Right lobe of liver (tissue), 6 donors: ENCODE results near the gene RAB37. TPM values are rescaled to one million over a fixed set of nuclear protein-coding genes. Genes with fewer than 3 reads are reported as not detected.

Source experiments
- ATAC-seq, 4 donors: fragments of 200-7000 bp; cut with Tn5 transposase; one replicate each; pipeline ENCODE4 v1.9.1; 2020; ENCODE audit warnings: mild to moderate bottlenecking in 4 of 4, moderate library complexity in 4 of 4
- DNase-seq, 3 donors: peaks; one replicate each; pipeline ENCODE4 v3.0.0-alpha.2; 2020
- H3K27ac ChIP-seq, 3 donors: fragments of 200-600 bp; one replicate each; pipeline ENCODE4 v1.8.0; 2022
- H3K27me3 ChIP-seq, 2 donors: fragments of 200-600 bp; one replicate each; pipeline ENCODE4 v1.8.0; 2022
- H3K36me3 ChIP-seq, 4 donors: fragments of 200-600 bp; sonication (generic) in 1 of 4; one replicate each; pipeline versions ENCODE4 v1.5.1 to v1.8.0; 2017 to 2022; ENCODE audit warnings: control low read depth in 1 of 4
- H3K4me1 ChIP-seq, 4 donors: fragments of 200-600 bp; sonication (generic) in 1 of 4; one replicate each; pipeline versions ENCODE4 v1.5.1 to v1.8.0; 2017 to 2022; ENCODE audit warnings: control low read depth in 1 of 4
- H3K4me3 ChIP-seq, 3 donors: fragments of 200-600 bp; one replicate each; pipeline ENCODE4 v1.8.0; 2022
- H3K9me3 ChIP-seq, 4 donors: fragments of 200-600 bp; sonication (generic) in 1 of 4; one replicate each; pipeline versions ENCODE4 v1.5.1 to v1.8.0; 2017 to 2022; ENCODE audit warnings: control low read depth in 1 of 4
- POLR2A ChIP-seq: fragments of 450-650 bp; IDR thresholded peaks from one replicate; pipeline ENCODE4 v1.6.1; 2017; ENCODE audit warnings: antibody characterized with exemption, mild to moderate bottlenecking
- WGBS: methylation state at CpG from one replicate; pipeline ENCODE4 v1.1.6; 2018; ENCODE audit warnings: low coverage, low lambda C conversion rate; ENCODE audit not compliant: insufficient coverage; ENCODE audit errors: missing lambda C conversion rate; 5-methylcytosine and 5-hydroxymethylcytosine counted together
- intact Hi-C, 2 donors: fragments of 100-400 bp; cut with DNase I; formaldehyde crosslinking; loops; one replicate each; pipeline versions ENCODE4 v1.11.2 to v1.14.1; 2022
- total RNA-seq, 6 experiments: library from RNA; depleted of rRNA in 2 of 6; stranded (reverse); fragments of >200 nt in 2 of 6; fragmentation: NEBNext Ultra II Directional in 3 of 6; extraction: Animal tissue kit (Norgen Biotek cat#: 25700) in 3 of 6; gene quantifications; one replicate each; pipeline versions ENCODE4 v1.1.0 to v1.2.4, GENCODE V29; 2016 to 2023
- TF ChIP-seq, protein P1 (sequence below), 4 donors: fragments of 200-600 bp in 3 of 4; fragments of 450-650 bp in 1 of 4; IDR thresholded peaks; one replicate each; pipeline versions ENCODE4 v1.5.1 to v1.8.0; 2016 to 2022; ENCODE audit warnings: antibody characterized with exemption in 4 of 4, mild to moderate bottlenecking in 2 of 4
- donor health status: DM: no; HTN: yes; CAD: no.
- donor health status: DM: no; HTN: no; CAD: no.
- donor health status: DM: no; HTN: no; CAD: no.
- donor health status: DM: no; HTN: yes; CAD: no.
- donor health status: DM: no; HTN: yes; CAD: no.

Gene RAB37
- total RNA-seq, 6 experiments from 2014 or later: 5.0 to 14.4 (median 9.0) TPM

DNA sequence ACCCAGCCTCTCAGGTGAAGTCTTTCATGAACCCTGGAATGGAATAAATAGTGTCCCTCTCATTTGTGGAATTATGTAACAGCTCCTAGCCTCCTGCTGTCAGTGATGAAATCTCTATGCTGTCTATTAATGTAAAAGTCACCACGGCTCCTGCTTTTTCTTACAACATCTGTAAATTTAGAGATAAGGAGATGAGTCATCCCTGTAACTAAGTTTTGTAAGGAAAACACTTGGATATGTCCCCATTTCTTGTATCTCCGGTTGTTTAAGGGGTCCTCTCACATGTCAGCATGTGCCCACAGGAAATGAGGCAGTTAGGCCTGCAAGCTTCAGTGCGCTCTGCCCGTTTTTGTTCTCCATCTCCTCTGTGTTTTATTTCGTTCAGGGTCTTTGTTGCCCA is 41.9 kb downstream of the RAB37 start:
- no peak for DNase-seq
- TF ChIP-seq POLR2A: no peak
- TF ChIP-seq, protein P1, sequence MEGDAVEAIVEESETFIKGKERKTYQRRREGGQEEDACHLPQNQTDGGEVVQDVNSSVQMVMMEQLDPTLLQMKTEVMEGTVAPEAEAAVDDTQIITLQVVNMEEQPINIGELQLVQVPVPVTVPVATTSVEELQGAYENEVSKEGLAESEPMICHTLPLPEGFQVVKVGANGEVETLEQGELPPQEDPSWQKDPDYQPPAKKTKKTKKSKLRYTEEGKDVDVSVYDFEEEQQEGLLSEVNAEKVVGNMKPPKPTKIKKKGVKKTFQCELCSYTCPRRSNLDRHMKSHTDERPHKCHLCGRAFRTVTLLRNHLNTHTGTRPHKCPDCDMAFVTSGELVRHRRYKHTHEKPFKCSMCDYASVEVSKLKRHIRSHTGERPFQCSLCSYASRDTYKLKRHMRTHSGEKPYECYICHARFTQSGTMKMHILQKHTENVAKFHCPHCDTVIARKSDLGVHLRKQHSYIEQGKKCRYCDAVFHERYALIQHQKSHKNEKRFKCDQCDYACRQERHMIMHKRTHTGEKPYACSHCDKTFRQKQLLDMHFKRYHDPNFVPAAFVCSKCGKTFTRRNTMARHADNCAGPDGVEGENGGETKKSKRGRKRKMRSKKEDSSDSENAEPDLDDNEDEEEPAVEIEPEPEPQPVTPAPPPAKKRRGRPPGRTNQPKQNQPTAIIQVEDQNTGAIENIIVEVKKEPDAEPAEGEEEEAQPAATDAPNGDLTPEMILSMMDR (IDR thresholded peaks at IDR 0.05): no peak
- no peak for ATAC-seq
- Histone ChIP-seq H3K27ac (no peak overlapping the region), H3K4me1 (peaks cover 0 to 37% (median 13%) of the 10 kb centered on the region in 4 donors), H3K36me3 (no peaks in the 10 kb centered on the region), H3K4me3 (no peak overlapping the region), H3K27me3 (no peaks in the 10 kb centered on the region), H3K9me3 (no peaks in the 10 kb centered on the region)
- intact Hi-C loops: no loop called here
- 38% methylated on average over 5 of the region's 5 CpGs for WGBS

DNA sequence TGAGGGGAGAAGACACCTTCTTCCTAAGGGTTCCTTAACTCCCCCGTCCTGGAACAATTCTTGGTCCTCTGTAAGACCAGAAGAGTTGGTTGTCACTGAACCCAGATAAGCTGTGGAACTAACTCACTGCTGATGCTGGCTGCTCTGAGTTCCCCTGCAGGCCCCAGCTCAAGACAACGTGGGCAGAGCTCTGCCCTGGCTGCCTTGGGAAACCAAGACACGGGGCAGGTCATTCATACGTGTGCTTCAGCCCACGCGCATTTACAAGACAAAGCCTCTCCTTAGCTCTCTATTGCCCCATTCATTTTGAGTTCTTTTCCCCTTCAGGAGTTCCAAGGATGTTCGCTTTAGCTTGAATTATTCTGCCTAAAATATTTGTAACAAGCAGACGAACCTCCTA is 42.4 kb downstream of the RAB37 start:
- Histone ChIP-seq H3K27me3 (no peaks in the 10 kb centered on the region), H3K27ac (peak overlapping the region in 2 of 3 donors; percentile 17 to 29), H3K4me3 (no peak overlapping the region), H3K36me3 (no peaks in the 10 kb centered on the region), H3K4me1 (peaks cover 0 to 32% (median 11%) of the 10 kb centered on the region in 4 donors), H3K9me3 (no peaks in the 10 kb centered on the region)
- DNase-seq (no peak), ATAC-seq (no peak)
- WGBS: 75% methylated on average over 7 of the region's 8 CpGs
- no peak for TF ChIP-seq POLR2A
- TF ChIP-seq, protein P1 (IDR thresholded peaks at IDR 0.05): no peak
- intact Hi-C loops: no loop called here

DNA sequence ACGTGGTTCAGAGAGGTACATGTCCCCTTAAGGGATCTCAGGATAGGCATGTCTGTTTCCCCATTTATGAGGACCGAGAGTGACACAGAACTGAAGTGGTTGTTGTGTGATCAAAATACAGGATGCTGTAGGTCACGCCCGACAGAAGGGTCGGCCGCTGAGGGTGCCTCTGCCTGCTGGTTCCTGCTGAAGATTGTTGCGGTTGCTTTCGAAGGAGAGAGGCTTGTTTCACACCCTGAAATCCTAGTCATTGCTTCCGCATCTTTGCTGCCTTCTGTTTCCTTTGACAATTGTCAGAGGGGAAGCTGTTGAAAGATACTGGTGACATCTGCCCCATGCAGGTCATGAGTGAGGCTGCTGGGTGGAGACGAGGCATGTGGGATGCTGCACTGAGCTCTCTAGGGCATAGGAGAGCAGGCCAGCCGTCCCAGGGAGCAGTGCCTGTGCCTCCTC is 42.9 kb downstream of the RAB37 start:
- Histone ChIP-seq H3K9me3 (no peaks in the 10 kb centered on the region), H3K4me3 (no peak overlapping the region), H3K4me1 (peaks cover 0 to 27% (median 8%) of the 10 kb centered on the region in 4 donors), H3K27ac (peak overlapping the region in 2 of 3 donors; percentile 17 to 29), H3K27me3 (no peaks in the 10 kb centered on the region), H3K36me3 (no peaks in the 10 kb centered on the region)
- ATAC-seq (peak; percentile 17 to 72 (median 44)), DNase-seq (no peak)
- intact Hi-C loops: no loop called here
- TF ChIP-seq, protein P1 (IDR thresholded peaks at IDR 0.05): no peak
- TF ChIP-seq POLR2A: no peak
- 64% methylated on average over 1 of the region's 11 CpGs for WGBS

DNA sequence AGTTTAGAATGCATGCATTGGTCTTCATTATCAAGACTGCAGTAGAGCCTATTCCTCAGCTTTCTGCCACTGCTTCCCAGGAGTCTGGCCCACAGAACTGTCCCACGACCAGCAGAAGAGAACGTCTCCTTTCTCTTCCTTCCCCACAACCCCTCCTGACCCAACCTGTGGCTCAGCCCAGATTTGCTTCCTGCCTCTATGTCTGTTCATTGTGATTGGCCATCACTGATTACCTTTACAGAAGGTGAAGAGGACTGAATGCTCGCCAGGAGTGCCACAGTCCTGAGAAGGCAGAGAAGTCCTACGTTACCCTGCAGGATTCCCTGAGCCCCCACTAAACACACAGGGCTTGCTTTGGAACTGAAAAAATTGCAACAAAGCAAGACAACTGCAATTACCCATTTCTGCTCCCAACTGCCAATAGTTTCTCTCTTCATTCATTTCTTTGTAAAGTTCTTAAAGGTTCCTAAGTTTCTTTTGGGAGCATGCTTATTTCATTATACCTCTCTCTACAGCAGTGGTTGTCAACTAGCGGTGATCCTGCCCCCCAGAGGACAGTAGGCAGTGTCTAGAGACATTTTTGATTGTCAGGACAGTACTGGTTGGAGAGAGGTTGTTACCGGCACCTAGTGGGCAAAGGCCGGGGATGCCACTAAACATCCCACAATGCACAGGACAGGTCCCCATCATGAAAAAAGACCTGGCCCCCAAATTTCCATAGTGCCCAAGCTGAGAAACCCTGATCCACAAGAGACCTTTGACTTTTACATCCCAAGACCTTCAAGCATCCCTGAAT is 43.6 kb downstream of the RAB37 start:
- WGBS: 32% methylated on average over 7 of the region's 7 CpGs
- TF ChIP-seq, protein P1 (IDR thresholded peaks at IDR 0.05): peak; percentile 57 to 72 (median 64)
- no peak for TF ChIP-seq POLR2A
- intact Hi-C loops: no loop called here
- Histone ChIP-seq H3K27me3 (no peaks in the 10 kb centered on the region), H3K9me3 (no peaks in the 10 kb centered on the region), H3K4me1 (peaks cover 0 to 21% (median 5%) of the 10 kb centered on the region in 4 donors), H3K4me3 (no peak overlapping the region), H3K36me3 (no peaks in the 10 kb centered on the region), H3K27ac (no peak overlapping the region)
- DNase-seq (no peak), ATAC-seq (peak; percentile 49 to 67 (median 58))
